NT2/D1 (cell line): ENCODE measurements around the gene AMZ1.

Source experiments
- SUZ12 ChIP-seq: IDR thresholded peaks from 2 replicates; pipeline ENCODE4 v1.6.1; 2011; ENCODE audit not compliant: insufficient read length, insufficient read depth; ENCODE audit errors: extremely low read depth
- ZNF274 ChIP-seq: IDR thresholded peaks from 2 replicates; pipeline ENCODE4 v1.6.1; 2011; ENCODE audit warnings: mild to moderate bottlenecking, low read depth, low read length

GRCh38 chr7:2716906-2717292 is 28.9 kb downstream of the AMZ1 start:
- no peak for TF ChIP-seq ZNF274
- no peak for TF ChIP-seq SUZ12
